ENCODE results near the gene RPTOR.

Gene RPTOR

DNA sequence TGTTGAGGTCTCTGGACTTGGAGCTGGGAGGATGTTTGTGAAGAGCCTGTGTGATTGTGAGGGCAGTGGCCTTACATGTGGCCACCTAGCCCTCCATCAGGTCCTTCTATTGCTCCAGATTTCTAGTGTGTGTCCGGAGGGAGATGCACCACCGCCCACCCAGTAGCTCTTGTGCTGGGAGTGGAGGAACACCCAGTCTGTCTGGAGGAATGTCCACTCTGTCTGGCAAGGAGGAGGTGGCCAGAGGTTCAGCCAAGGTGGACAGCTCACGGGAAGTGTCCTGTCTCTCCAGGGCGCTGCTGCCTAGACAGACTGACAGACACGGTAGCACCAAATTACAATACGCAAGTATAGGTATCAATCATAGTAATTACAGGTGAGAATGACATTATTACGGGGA is 10.6 kb downstream of the RPTOR start:
- ChIA-PET CTCF (interaction anchor here (0.9 to 1.6 kb wide), 4 partner anchors 10 to 84 kb away, joined by 3 to 7 read pairs (median 4); no protein-coding TSS in a partner anchor), POLR2A (no interaction called here)
- TF ChIP-seq, protein P1, sequence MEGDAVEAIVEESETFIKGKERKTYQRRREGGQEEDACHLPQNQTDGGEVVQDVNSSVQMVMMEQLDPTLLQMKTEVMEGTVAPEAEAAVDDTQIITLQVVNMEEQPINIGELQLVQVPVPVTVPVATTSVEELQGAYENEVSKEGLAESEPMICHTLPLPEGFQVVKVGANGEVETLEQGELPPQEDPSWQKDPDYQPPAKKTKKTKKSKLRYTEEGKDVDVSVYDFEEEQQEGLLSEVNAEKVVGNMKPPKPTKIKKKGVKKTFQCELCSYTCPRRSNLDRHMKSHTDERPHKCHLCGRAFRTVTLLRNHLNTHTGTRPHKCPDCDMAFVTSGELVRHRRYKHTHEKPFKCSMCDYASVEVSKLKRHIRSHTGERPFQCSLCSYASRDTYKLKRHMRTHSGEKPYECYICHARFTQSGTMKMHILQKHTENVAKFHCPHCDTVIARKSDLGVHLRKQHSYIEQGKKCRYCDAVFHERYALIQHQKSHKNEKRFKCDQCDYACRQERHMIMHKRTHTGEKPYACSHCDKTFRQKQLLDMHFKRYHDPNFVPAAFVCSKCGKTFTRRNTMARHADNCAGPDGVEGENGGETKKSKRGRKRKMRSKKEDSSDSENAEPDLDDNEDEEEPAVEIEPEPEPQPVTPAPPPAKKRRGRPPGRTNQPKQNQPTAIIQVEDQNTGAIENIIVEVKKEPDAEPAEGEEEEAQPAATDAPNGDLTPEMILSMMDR (IDR thresholded peaks at IDR 0.05; ENCODE audit: insufficient read depth, low read length, missing control alignments) = no peak
- no peak for DNase-seq (ENCODE audit: low read depth, low spot score)
- H3K4me3 ChIP-seq (ENCODE audit: low read depth, low read length) = no peak overlapping the region

GRCh38 chr17:80558046-80558445 is 13.4 kb downstream of the RPTOR start:
- POLR2A ChIA-PET = no interaction called here
- CTCF ChIA-PET = interaction anchor here (0.9 to 10.7 kb wide), 2 partner anchors 11 to 16 kb away, joined by 3 to 94 read pairs; no protein-coding TSS in a partner anchor
- no peak for DNase-seq (ENCODE audit: low read depth, low spot score)

GRCh38 chr17:80559825-80560251 is 15.2 kb downstream of the RPTOR start:
- DNase-seq (ENCODE audit: low read depth, low spot score) = peak; percentile 76
- CTCF ChIA-PET = interaction anchor here (1.0 to 10.7 kb wide), 9 partner anchors 10 to 133 kb away, joined by 3 to 94 read pairs (median 4); partner anchors contain the start of gene RPTOR
- TF ChIP-seq, protein P1 (IDR thresholded peaks at IDR 0.05; ENCODE audit: insufficient read depth, low read length, missing control alignments) = no peak
- POLR2A ChIA-PET = interaction anchor here (0.5 to 2.1 kb wide), 4 partner anchors 15 to 132 kb away, joined by 3 to 11 read pairs (median 4); partner anchors contain the start of gene RPTOR
- no peak overlapping the region for H3K4me3 ChIP-seq (ENCODE audit: low read depth, low read length)

More at GRCh38 chr17:80558046-80558445, 13.4 kb downstream of the RPTOR start:
- TF ChIP-seq, protein P1 (IDR thresholded peaks at IDR 0.05; ENCODE audit: insufficient read depth, low read length, missing control alignments) = no peak
- H3K4me3 ChIP-seq (ENCODE audit: low read depth, low read length) = no peak overlapping the region

DNA sequence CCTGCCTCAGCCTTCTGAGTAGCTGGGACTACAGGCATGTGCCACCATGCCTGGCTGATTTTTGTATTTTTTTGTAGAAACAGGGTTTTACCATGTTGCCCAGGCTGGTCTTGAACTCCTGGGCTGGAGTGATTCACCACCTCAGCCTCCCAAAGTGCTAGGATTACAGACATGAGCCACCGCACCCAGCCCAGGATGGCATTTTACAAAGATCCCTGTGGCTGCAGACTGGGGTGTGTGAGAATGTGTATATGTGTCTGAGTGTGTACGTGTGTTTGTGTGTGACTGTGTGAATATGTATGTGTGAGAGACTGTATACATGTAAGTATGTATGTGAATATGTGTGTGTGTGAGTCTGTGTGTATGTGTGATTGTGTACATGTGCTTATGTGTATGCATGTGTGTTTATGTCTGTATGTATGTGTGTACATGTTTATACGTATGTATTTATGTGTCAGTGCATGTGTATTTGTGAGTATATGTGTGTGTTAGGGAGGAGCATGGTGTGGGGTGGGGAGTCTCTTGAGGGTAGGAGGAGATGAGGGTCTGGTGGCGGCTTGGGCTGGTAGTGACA is 17.0 kb downstream of the RPTOR start:
- POLR2A ChIA-PET = no interaction called here
- CTCF ChIA-PET = interaction anchor here (2.7 to 10.7 kb wide), 3 partner anchors 8 to 16 kb away, joined by 12 to 94 read pairs (median 15); no protein-coding TSS in a partner anchor
- H3K4me3 ChIP-seq (ENCODE audit: low read depth, low read length) = no peak overlapping the region
- TF ChIP-seq, protein P1 (IDR thresholded peaks at IDR 0.05; ENCODE audit: insufficient read depth, low read length, missing control alignments) = no peak
- no peak for DNase-seq (ENCODE audit: low read depth, low spot score)

GRCh38 chr17:80564545-80564944 is 19.9 kb downstream of the RPTOR start:
- TF ChIP-seq, protein P1 (IDR thresholded peaks at IDR 0.05; ENCODE audit: insufficient read depth, low read length, missing control alignments) = no peak
- POLR2A ChIA-PET = interaction anchor here (1.2 kb wide), 1 partner anchor 20 kb away, joined by 3 read pairs; the partner anchor contains the start of gene RPTOR

GRCh38 chr17:80565343-80566053 is 20.9 kb downstream of the RPTOR start:
- TF ChIP-seq, protein P1 (IDR thresholded peaks at IDR 0.05; ENCODE audit: insufficient read depth, low read length, missing control alignments) = no peak
- no peak for DNase-seq (ENCODE audit: low read depth, low spot score)
- POLR2A ChIA-PET = interaction anchor here (1.2 kb wide), 1 partner anchor 21 kb away, joined by 3 read pairs; the partner anchor contains the start of gene RPTOR

More at GRCh38 chr17:80564545-80564944, 19.9 kb downstream of the RPTOR start:
- no peak for DNase-seq (ENCODE audit: low read depth, low spot score)
- no peak overlapping the region for H3K4me3 ChIP-seq (ENCODE audit: low read depth, low read length)
- CTCF ChIA-PET = interaction anchor here (1.1 to 10.7 kb wide), 4 partner anchors 10 to 415 kb away, joined by 3 to 94 read pairs (median 5); no protein-coding TSS in a partner anchor

More at GRCh38 chr17:80565343-80566053, 20.9 kb downstream of the RPTOR start:
- H3K4me3 ChIP-seq (ENCODE audit: low read depth, low read length) = no peak overlapping the region
- CTCF ChIA-PET = interaction anchor here (1.1 to 13.9 kb wide), 4 partner anchors 9 to 414 kb away, joined by 3 to 140 read pairs (median 48); no protein-coding TSS in a partner anchor
